HepG2 (cell line): Measurements from ENCODE around the gene PDSS2.

ENCODE experiments used
- AFF4 ChIP-seq: sonication (generic); formaldehyde crosslinking; IDR thresholded peaks from 2 replicates; pipeline ENCODE4 v1.4.0; 2020; ENCODE audit warnings: missing genetic modification reagents
- ATF6 ChIP-seq: sonication (generic); formaldehyde crosslinking; conservative IDR thresholded peaks from 2 replicates; pipeline ENCODE4 v1.4.0; 2020; ENCODE audit warnings: missing genetic modification reagents
- CTCF ChIP-seq: sonication (generic); formaldehyde crosslinking; IDR thresholded peaks from 2 replicates; pipeline ENCODE4 v1.5.0; 2020; ENCODE audit warnings: mild to moderate bottlenecking, missing genetic modification reagents, moderate library complexity
- KDM1A ChIP-seq: IDR thresholded peaks from 2 replicates; pipeline ENCODE4 v1.6.1; 2016; ENCODE audit warnings: missing compliant biosample characterization
- ZKSCAN8 ChIP-seq: IDR thresholded peaks from 2 replicates; pipeline ENCODE4 v1.6.1; 2016; ENCODE audit warnings: borderline replicate concordance, missing genetic modification reagents, missing compliant biosample characterization

- TF ChIP-seq ATF6 (CRISPR knock-in tag) (no peak), CTCF (no peak), KDM1A (no peak), AFF4 (CRISPR knock-in tag) (no peak), ZKSCAN8 (no peak)
Observed at GRCh38 chr6:107329063-107329860, 130.1 kb downstream of the PDSS2 start.
